Measurements from ENCODE around the gene SETD3.

DNA sequence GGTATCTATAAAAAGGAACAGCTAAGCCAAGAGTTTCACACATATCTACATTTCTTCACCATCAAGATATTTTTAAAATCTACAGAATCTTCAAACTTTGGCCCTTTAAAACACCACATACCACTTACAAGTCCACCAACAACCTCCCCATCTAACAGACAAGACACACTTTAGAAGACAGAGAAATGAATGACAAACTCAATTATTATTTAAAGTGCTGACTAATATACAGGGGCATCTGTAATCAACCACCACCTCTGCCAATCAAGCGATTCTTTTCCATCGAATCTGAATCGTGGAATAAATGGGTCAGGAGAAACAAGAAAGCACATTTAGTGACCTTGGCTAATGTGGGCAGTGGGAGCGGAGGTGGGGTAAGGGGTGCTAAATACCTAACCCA lies 7.7 kb downstream of the SETD3 start:
- TF ChIP-seq, protein P1, sequence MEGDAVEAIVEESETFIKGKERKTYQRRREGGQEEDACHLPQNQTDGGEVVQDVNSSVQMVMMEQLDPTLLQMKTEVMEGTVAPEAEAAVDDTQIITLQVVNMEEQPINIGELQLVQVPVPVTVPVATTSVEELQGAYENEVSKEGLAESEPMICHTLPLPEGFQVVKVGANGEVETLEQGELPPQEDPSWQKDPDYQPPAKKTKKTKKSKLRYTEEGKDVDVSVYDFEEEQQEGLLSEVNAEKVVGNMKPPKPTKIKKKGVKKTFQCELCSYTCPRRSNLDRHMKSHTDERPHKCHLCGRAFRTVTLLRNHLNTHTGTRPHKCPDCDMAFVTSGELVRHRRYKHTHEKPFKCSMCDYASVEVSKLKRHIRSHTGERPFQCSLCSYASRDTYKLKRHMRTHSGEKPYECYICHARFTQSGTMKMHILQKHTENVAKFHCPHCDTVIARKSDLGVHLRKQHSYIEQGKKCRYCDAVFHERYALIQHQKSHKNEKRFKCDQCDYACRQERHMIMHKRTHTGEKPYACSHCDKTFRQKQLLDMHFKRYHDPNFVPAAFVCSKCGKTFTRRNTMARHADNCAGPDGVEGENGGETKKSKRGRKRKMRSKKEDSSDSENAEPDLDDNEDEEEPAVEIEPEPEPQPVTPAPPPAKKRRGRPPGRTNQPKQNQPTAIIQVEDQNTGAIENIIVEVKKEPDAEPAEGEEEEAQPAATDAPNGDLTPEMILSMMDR (conservative IDR thresholded peaks at IDR 0.05; ENCODE audit: low read depth in 2 of 2): no peak
- TF ChIP-seq JUNB (IDR thresholded peaks at IDR 0.05; ENCODE audit: unreplicated experiment) (no peak), EZH2 (IDR thresholded peaks at IDR 0.05; ENCODE audit: low read depth, unreplicated experiment) (no peak), POLR2AphosphoS5 (IDR thresholded peaks at IDR 0.05; ENCODE audit: low read depth) (no peak), ZNF331 (CRISPR knock-in tag; IDR thresholded peaks at IDR 0.05; ENCODE audit: low read depth) (no peak), EZH2phosphoT487 (IDR thresholded peaks at IDR 0.05; ENCODE audit: unreplicated experiment) (no peak), STAT1 (IDR thresholded peaks at IDR 0.05; ENCODE audit: unreplicated experiment) (no peak)
- TF ChIP-seq, protein P2, sequence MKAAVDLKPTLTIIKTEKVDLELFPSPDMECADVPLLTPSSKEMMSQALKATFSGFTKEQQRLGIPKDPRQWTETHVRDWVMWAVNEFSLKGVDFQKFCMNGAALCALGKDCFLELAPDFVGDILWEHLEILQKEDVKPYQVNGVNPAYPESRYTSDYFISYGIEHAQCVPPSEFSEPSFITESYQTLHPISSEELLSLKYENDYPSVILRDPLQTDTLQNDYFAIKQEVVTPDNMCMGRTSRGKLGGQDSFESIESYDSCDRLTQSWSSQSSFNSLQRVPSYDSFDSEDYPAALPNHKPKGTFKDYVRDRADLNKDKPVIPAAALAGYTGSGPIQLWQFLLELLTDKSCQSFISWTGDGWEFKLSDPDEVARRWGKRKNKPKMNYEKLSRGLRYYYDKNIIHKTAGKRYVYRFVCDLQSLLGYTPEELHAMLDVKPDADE (IDR thresholded peaks at IDR 0.05): no peak
